ENCODE data around the gene ST14. TPM values are rescaled to one million over a fixed set of nuclear protein-coding genes. Genes with fewer than 3 reads are reported as not detected.

ST14 gene
- total RNA-seq, 4 donors from 2014 or later: 0.88 to 15.6 (median 2.8) TPM

DNA sequence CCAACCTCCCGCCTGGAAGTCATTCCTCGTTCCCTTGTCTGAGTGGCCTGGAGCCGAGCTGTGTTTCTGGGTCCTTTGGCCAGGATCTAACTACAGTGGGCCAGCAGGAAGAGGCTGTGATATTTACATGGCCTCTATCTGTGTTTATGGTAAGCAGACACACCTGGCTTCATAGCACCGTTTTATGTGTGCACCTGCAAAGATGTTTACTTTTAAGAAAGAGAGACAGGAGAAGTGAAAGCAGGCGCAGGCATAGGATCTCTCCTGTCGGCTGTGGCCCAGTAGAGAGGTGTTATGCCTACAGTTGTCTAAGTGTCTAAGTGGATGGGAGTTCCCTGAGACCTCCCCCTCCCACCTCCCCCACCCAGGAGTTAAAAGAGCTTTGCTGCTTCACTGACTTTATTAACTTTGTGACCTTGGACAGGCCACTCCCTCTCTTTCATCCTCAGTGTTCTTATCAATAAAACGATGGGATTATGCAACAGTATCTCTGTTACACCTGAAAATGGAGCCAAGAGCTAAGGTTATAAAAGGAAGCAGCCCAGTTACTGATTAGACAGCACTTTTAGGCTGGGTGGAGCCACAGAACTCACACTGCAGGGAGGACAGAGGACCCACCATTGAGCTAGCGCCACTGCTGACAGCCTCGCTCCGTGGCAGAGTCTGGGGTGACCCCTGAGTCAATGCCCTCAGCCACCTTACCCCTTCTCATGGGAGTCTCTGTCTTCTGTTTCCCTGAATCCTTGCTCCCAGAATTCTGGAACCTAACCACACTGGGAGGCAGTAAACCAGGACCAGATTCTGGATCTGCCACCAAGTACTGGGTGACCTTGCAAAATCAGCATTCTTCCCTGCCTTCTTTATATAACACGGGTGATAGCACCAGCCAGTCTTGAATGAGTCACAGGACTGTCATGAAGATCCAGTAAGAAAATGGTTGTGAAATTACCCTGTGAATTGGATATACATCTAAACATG is 22.0 kb downstream of the ST14 start:
- Histone ChIP-seq H3K36me3 (no peaks in the 10 kb centered on the region), H3K27ac (no peak overlapping the region), H3K4me1 (no peaks in the 10 kb centered on the region), H3K9me3 (no peaks in the 10 kb centered on the region), H3K4me3 (no peak overlapping the region), H3K27me3 (no peaks in the 10 kb centered on the region)
- intact Hi-C loops (cut with DNase I; ENCODE audit: low total_unique reads): no loop called here
- no peak for DNase-seq
- TF ChIP-seq POLR2A (IDR thresholded peaks at IDR 0.05) (no peak), CTCF (IDR thresholded peaks at IDR 0.05) (no peak)

GRCh38 chr11:130183878-130184610 is 24.5 kb downstream of the ST14 start:
- H3K4me3 ChIP-seq: no peak overlapping the region
- H3K9me3 ChIP-seq: no peaks in the 10 kb centered on the region
- TF ChIP-seq CTCF (IDR thresholded peaks at IDR 0.05) (no peak), POLR2A (IDR thresholded peaks at IDR 0.05) (no peak)
- H3K27me3 ChIP-seq: no peaks in the 10 kb centered on the region
- intact Hi-C loops (cut with DNase I; ENCODE audit: low total_unique reads): no loop called here
- no peaks in the 10 kb centered on the region for H3K4me1 ChIP-seq
- H3K27ac ChIP-seq: no peak overlapping the region
- DNase-seq: no peak
- no peaks in the 10 kb centered on the region for H3K36me3 ChIP-seq

GRCh38 chr11:130187096-130187495 is 27.5 kb downstream of the ST14 start:
- Histone ChIP-seq H3K4me3 (no peak overlapping the region), H3K27me3 (no peaks in the 10 kb centered on the region), H3K4me1 (no peaks in the 10 kb centered on the region), H3K9me3 (no peaks in the 10 kb centered on the region), H3K27ac (no peak overlapping the region), H3K36me3 (no peaks in the 10 kb centered on the region)
- DNase-seq: no peak
- intact Hi-C loops (cut with DNase I; ENCODE audit: low total_unique reads): no loop called here
- TF ChIP-seq POLR2A (IDR thresholded peaks at IDR 0.05): no peak
- no peak for TF ChIP-seq CTCF (IDR thresholded peaks at IDR 0.05)

DNA sequence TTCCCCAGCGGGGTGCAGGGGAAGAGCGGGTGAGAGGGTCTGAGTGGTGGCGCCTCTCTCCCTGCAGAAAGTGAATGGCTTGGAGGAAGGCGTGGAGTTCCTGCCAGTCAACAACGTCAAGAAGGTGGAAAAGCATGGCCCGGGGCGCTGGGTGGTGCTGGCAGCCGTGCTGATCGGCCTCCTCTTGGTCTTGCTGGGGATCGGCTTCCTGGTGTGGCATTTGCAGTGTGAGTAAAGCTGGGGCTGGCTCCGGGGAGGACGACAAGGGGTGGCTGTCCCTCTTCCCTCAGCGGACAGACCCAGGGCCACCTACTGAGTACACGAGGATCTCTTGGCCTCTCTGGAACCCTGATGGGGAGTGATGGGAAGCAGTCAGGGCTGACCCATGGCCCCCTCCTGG is 28.5 kb downstream of the ST14 start:
- Histone ChIP-seq H3K4me1 (no peaks in the 10 kb centered on the region), H3K4me3 (no peak overlapping the region), H3K27ac (no peak overlapping the region), H3K27me3 (no peaks in the 10 kb centered on the region), H3K9me3 (no peaks in the 10 kb centered on the region), H3K36me3 (no peaks in the 10 kb centered on the region)
- intact Hi-C loops (cut with DNase I; ENCODE audit: low total_unique reads): no loop called here
- DNase-seq: no peak
- TF ChIP-seq POLR2A (IDR thresholded peaks at IDR 0.05) (no peak), CTCF (IDR thresholded peaks at IDR 0.05) (no peak)
